DND-41 (cell line): ENCODE results near the gene CALB2.

Source experiments
- ATAC-seq: fragments of 200-7000 bp; cut with Tn5 transposase; 3 replicates; pipeline ENCODE4 v1.9.1; 2021; ENCODE audit warnings: low read depth; ENCODE audit not compliant: insufficient read depth
- DNase-seq: peaks from one replicate; pipeline ENCODE4 v3.0.0-alpha.2; 2020
- H2AFZ ChIP-seq: 2 replicates; pipeline ENCODE4 v1.6.0; 2012; ENCODE audit warnings: low read depth, low read length
- H3K27ac ChIP-seq: 2 replicates; pipeline ENCODE4 v1.5.1; 2012; ENCODE audit warnings: low read length, inconsistent platforms
- H3K27me3 ChIP-seq: fragments of 200-600 bp; sonication (generic); 2 replicates; pipeline ENCODE4 v1.6.0; 2012; ENCODE audit warnings: low read length, mild to moderate bottlenecking, inconsistent platforms; ENCODE audit not compliant: insufficient read depth, poor library complexity
- H3K36me3 ChIP-seq: 2 replicates; pipeline ENCODE4 v1.5.1; 2012; ENCODE audit warnings: low read length, inconsistent platforms; ENCODE audit not compliant: insufficient read depth
- H3K4me1 ChIP-seq: 2 replicates; pipeline ENCODE4 v1.5.1; 2012; ENCODE audit warnings: mild to moderate bottlenecking, low read length; ENCODE audit not compliant: insufficient read depth
- H3K4me2 ChIP-seq: 2 replicates; pipeline ENCODE4 v1.6.0; 2012; ENCODE audit warnings: mild to moderate bottlenecking, moderate library complexity, low read length, inconsistent platforms; ENCODE audit not compliant: insufficient read depth
- H3K4me3 ChIP-seq, 2 experiments: fragments of 200-600 bp in 1 of 2; shearing (Covaris generic) in 1 of 2; 2 replicates each; pipeline ENCODE4 v1.5.1; 2012 to 2016; ENCODE audit warnings: inconsistent platforms in 2 of 2, low read length in 2 of 2, mild to moderate bottlenecking in 2 of 2, low read depth in 1 of 2, moderate library complexity in 1 of 2
- H3K79me2 ChIP-seq: 2 replicates; pipeline ENCODE4 v1.6.0; 2012; ENCODE audit warnings: low read length, inconsistent platforms; ENCODE audit not compliant: insufficient read depth
- H3K9ac ChIP-seq: 2 replicates; pipeline ENCODE4 v1.6.0; 2012; ENCODE audit warnings: low read depth, mild to moderate bottlenecking, inconsistent platforms, low read length, moderate library complexity
- H3K9me3 ChIP-seq: 2 replicates; pipeline ENCODE4 v1.5.1; 2012; ENCODE audit warnings: low read length, moderate library complexity, mild to moderate bottlenecking, inconsistent platforms; ENCODE audit not compliant: insufficient read depth, severe bottlenecking
- H4K20me1 ChIP-seq: 2 replicates; pipeline ENCODE4 v1.6.0; 2012; ENCODE audit warnings: low read length; ENCODE audit not compliant: insufficient read depth
- EZH2 ChIP-seq: IDR thresholded peaks from 3 replicates; pipeline ENCODE4 v1.6.1; 2012; ENCODE audit warnings: borderline replicate concordance, low read depth, mild to moderate bottlenecking, moderate library complexity, low read length, inconsistent platforms; ENCODE audit not compliant: severe bottlenecking
- TF ChIP-seq, protein P1 (sequence below): IDR thresholded peaks from 2 replicates; pipeline ENCODE4 v1.5.1; 2012; ENCODE audit warnings: borderline replicate concordance, low read length, moderate library complexity, mild to moderate bottlenecking; ENCODE audit not compliant: poor library complexity, severe bottlenecking; ENCODE audit errors: extremely low read depth

The CALB2 gene

DNA sequence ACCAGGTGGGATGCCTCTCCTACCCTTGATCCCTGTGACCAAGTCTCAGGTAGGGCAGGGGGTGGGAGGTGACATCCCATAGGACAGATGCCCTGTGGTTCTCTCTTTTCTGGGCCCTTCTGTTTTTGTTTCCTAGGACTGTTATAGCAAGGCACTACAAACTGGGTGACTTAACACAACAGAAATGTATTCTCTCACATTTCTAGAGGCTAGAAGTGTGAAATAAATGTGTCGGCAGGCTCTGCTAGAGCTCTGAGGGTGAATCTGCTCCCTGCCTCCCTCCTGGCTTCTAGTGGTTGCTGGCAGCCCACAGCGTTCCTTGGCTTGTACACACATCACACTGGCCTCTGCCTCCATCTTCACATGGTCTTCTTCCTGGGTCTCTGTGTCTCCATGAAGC, 12.7 kb downstream of the CALB2 start:
- H3K4me2 ChIP-seq = no peak overlapping the region
- H3K9ac ChIP-seq = no peak overlapping the region
- ATAC-seq = no peak
- no peaks in the 10 kb centered on the region; the same call in 1 of the 2 replicates for H4K20me1 ChIP-seq
- H3K27me3 ChIP-seq = peaks cover 9% of the 10 kb centered on the region
- H3K9me3 ChIP-seq = no peaks in the 10 kb centered on the region
- H3K79me2 ChIP-seq = no peaks in the 10 kb centered on the region
- no peaks in the 10 kb centered on the region for H3K36me3 ChIP-seq
- no peak for TF ChIP-seq EZH2
- TF ChIP-seq, protein P1, sequence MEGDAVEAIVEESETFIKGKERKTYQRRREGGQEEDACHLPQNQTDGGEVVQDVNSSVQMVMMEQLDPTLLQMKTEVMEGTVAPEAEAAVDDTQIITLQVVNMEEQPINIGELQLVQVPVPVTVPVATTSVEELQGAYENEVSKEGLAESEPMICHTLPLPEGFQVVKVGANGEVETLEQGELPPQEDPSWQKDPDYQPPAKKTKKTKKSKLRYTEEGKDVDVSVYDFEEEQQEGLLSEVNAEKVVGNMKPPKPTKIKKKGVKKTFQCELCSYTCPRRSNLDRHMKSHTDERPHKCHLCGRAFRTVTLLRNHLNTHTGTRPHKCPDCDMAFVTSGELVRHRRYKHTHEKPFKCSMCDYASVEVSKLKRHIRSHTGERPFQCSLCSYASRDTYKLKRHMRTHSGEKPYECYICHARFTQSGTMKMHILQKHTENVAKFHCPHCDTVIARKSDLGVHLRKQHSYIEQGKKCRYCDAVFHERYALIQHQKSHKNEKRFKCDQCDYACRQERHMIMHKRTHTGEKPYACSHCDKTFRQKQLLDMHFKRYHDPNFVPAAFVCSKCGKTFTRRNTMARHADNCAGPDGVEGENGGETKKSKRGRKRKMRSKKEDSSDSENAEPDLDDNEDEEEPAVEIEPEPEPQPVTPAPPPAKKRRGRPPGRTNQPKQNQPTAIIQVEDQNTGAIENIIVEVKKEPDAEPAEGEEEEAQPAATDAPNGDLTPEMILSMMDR = no peak
- no peak overlapping the region for H3K27ac ChIP-seq
- H3K4me1 ChIP-seq = peaks cover 4% of the 10 kb centered on the region; the same call in 1 of the 2 replicates
- no peak for DNase-seq
- H3K4me3 ChIP-seq = no peak overlapping the region
- H2AFZ ChIP-seq = no peak overlapping the region

DNA sequence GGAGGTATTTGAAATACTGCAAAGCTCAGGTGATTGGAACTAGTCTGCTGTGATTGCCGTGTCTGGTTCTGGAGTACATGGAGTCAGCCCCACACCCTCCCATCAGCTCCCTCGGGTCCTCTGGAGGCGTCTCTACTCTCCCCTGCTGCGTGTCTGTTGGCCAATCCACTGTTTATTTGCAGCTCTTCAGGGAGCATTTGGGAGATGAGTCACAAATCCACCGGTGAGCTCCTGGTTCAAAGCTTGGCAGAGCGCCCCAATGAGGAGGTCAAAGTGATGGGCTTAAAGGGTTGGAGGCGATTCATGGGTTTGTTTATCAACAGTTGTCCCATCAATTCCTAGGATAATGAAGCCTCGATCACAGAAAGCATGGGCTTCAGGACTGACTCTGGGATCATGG, 14.6 kb downstream of the CALB2 start:
- H3K27ac ChIP-seq = no peak overlapping the region
- no peaks in the 10 kb centered on the region for H3K36me3 ChIP-seq
- H3K4me2 ChIP-seq = no peak overlapping the region
- H2AFZ ChIP-seq = no peak overlapping the region
- TF ChIP-seq, protein P1 = no peak
- TF ChIP-seq EZH2 = no peak
- no peak overlapping the region for H3K9ac ChIP-seq
- H3K4me1 ChIP-seq = peaks cover 4% of the 10 kb centered on the region; the same call in 1 of the 2 replicates
- no peaks in the 10 kb centered on the region for H3K79me2 ChIP-seq
- no peak overlapping the region for H3K4me3 ChIP-seq
- peaks cover 9% of the 10 kb centered on the region for H3K27me3 ChIP-seq
- DNase-seq (no peak), ATAC-seq (no peak)
- no peaks in the 10 kb centered on the region for H3K9me3 ChIP-seq
- no peaks in the 10 kb centered on the region; the same call in 1 of the 2 replicates for H4K20me1 ChIP-seq

DNA sequence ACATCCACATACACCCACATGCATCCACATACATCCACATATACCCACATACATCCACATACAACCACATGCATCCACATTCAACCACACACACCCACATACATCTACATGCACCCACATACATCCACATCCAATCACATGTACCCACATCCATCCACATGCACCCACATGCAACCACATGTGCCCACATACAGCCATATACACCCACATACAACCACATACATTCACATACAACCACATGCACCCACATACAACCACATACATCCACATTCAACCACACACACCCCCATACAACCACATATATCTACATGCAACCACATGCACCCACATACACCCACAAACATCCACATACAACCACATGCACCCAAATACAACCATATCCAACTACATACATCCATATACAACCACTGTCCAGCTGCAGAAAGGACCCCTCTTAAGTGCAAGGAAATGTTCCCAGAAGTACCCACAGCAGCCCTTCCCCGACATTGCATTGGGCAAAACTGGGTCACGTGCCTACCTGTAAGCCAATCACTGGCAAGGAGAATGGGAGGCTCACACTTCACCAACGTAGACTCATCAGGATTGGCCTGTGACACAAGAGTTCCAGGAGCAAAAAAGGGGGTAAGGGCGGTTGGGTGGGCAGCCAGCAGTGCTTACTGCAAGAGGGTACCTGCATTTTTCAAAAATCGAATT, 18.1 kb downstream of the CALB2 start:
- Histone ChIP-seq H4K20me1 (no peaks in the 10 kb centered on the region; the same call in 1 of the 2 replicates), H3K4me1 (no peaks in the 10 kb centered on the region), H3K4me3 (no peak overlapping the region), H3K4me2 (no peak overlapping the region), H3K79me2 (no peaks in the 10 kb centered on the region), H2AFZ (no peak overlapping the region), H3K9ac (no peak overlapping the region), H3K27me3 (peaks cover 21% of the 10 kb centered on the region), H3K36me3 (no peaks in the 10 kb centered on the region), H3K9me3 (no peaks in the 10 kb centered on the region), H3K27ac (no peak overlapping the region)
- ATAC-seq (no peak), DNase-seq (no peak)
- TF ChIP-seq EZH2 = no peak
- TF ChIP-seq, protein P1 = no peak
